GM12872 (cell line): ENCODE data around the gene DERA.

ENCODE experiments used
- TF ChIP-seq, protein P1 (sequence below): IDR thresholded peaks from 3 replicates; pipeline ENCODE4 v1.5.1; 2011; ENCODE audit warnings: low read depth, mild to moderate bottlenecking, low read length, moderate library complexity; ENCODE audit not compliant: insufficient read depth

Gene DERA

DNA sequence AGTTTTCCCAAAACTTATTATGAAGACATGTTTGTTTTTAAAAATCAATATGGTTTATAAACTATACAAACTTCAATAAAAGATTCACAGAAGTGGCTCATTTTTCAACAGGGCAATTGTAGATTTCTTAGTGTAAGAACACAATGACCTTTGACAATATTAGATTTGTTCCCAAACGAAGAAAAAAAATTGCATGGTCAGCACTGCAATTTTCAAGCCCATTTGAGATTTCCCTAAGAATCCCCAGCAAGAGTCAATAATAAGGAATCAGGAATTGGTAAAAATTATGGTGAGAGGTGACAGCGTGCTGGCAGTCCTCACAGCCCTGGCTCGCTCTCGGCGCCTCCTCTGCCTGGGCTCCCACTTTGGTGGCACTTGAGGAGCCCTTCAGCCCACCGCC is 145.8 kb downstream of the DERA start:
- TF ChIP-seq, protein P1, sequence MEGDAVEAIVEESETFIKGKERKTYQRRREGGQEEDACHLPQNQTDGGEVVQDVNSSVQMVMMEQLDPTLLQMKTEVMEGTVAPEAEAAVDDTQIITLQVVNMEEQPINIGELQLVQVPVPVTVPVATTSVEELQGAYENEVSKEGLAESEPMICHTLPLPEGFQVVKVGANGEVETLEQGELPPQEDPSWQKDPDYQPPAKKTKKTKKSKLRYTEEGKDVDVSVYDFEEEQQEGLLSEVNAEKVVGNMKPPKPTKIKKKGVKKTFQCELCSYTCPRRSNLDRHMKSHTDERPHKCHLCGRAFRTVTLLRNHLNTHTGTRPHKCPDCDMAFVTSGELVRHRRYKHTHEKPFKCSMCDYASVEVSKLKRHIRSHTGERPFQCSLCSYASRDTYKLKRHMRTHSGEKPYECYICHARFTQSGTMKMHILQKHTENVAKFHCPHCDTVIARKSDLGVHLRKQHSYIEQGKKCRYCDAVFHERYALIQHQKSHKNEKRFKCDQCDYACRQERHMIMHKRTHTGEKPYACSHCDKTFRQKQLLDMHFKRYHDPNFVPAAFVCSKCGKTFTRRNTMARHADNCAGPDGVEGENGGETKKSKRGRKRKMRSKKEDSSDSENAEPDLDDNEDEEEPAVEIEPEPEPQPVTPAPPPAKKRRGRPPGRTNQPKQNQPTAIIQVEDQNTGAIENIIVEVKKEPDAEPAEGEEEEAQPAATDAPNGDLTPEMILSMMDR = no peak

DNA sequence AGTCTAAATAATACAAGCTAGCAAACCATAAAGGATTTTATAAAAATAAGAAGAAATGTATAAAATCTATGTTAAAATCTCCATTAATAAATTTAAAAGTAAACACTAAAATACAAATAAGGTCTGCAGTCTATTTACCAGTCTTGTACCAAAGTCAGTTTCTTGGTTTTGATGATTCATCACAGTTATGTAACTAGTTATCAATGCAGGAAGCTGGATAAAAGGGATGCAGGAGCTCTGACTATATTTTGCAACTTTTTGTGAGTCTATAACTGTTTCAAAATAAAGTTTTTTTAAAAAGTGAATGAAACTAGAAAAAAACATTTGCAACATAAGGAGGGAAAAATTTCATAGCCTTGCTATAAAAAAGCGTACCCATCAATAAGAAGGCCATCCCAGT is 151.5 kb downstream of the DERA start:
- TF ChIP-seq, protein P1 = no peak

DNA sequence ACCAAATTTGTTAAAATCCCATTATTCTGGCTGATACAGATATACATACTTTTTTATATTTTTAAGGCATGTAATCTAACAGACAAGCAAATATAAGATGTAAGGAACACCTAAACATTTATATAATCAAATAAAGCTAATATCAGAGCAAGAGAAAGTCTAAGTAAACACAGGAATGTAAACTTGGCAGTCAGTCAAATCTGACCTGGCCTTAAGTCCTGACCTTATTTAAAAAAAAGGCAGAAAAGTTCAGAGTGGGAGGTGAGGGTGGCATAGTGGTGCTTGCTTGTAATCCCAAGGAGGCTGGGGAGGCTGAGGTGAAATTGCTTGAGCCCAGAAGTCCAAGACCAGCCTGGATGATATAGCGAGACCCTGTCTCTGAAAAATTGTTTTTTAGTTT is 152.6 kb downstream of the DERA start:
- TF ChIP-seq, protein P1 = no peak

DNA sequence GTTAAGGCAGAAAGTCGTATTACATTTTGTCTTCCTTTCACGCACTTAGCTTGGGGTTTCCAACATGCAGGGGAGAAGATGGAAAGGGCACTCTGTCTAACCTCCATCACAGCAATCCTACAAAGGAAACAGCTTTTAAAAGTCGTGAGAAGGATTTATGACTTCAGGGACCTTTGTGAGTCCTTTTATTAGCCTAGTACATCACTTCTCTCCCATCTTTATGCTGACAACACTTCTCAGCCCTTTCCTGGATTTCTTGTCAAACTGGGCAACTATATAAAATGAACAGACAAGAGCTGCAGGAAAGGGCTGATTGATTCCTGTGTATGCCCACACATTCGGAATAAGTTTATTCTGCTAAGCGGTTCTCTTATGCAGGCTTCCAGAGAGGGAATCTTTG is 159.0 kb downstream of the DERA start:
- TF ChIP-seq, protein P1 = no peak

DNA sequence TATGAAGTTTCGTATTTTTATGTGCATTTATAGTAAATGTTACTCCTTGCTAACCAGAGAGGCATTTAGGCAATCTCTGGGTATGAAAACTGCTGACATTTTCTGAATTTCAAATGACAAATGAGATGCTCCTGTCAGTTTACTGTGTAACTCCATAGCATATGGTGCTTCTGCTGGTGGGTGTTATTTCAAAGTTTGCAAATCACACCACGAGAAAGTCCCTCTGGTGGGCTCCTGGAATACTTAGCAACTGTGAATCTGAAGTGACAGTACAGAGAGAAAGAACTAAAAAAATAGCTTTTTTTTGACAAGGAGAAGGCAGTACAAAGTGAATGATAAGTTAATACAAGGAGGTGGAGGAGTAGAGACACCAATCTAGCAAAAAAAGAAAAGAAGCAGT is 161.5 kb downstream of the DERA start:
- TF ChIP-seq, protein P1 = no peak

DNA sequence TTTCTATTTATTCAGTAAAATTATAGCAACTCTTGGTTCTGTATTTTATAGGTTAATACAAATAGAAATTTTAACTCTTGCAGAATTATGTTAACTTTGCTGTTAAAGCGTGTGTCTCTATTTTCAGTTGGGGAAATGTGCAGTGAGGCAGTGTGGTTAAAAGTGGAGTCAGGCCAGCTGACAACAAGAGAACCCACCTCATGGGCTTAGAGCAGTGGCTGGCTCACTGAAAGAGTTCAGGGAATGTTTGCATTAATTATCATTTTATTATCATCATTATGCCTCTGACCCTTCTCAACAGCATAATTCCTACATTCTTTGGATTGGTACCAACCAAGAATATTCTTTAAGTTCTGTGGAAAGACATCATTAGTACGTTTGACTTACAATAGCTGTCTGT is 163.8 kb downstream of the DERA start:
- TF ChIP-seq, protein P1 = no peak

DNA sequence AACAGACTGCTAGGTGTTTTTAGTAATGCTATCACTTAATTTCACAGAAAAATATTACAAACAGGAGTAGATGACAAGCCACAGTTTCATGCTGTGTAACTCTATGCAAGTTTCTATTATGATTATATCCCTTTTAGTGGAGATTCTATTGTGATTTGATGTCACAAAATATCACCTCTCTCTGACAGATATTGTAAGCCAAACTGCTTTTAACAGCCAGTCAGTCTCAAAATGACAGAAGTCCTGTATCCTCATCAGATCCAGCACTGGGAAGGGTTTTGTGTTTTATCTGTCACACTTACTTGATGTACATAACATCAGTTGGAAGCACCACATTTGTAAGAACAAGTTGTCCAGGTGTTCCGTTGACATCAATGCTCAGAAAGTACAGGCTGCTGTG is 164.8 kb downstream of the DERA start:
- TF ChIP-seq, protein P1 = no peak

DNA sequence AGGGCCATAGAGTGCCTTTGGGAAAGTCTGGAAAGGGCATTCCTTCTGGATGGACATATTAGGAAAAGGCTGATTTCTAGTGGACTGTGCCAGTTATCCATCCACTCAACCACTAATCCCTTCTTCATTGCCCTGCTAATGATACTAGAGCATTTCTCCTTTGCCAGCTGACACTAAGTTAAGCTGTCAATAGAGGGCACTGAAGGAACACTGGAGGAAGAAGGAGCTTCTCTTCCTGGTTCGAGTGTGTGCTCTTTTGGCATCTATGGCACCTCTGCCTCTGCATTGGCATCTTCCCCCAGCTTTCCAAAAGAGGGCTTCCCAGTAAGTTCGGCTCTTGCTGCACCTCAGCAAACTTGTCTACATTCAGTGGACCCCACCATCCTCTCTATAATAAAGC is 165.4 kb downstream of the DERA start:
- TF ChIP-seq, protein P1 = peak; percentile 77; the same call in 2 of the 3 replicates
